GM20431 (cell line): ENCODE measurements around the gene PNMA1.

ENCODE experiments used
- in situ Hi-C: fragments of 300-500 bp; cut with MseI, MboI; formaldehyde crosslinking; loops from one replicate; pipeline ENCODE4 v1.15.0; 2020; ENCODE audit warnings: low sequenced_read_pairs; ENCODE audit not compliant: unreplicated experiment

Gene PNMA1

DNA sequence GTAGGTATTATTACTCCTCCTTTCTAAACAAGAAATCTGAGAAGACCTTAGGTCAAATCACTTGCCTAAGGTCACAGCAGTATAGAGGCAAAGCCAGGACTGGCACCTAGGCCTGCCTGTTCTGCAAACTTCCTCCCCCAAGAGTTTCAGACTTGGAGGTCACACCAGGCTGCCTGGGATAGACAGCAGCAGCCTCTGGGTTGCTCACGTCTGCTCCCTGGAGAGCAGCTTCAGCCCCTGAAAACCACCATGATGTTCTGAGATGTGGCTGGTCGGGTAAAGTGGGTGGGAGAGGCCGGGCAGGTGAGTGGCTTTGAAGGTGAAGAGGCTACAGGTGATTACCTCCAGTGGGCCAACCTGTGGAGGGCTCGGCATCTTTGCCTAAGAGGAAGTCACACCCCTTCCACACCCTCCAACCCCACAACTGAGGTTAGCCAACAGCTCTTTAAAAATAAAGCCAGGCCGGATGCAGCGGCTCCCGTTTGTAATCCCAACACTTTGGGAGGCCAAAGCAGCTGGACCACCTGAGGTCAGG, 37.0 kb upstream of the PNMA1 start:
- in situ Hi-C loops: no loop called here

DNA sequence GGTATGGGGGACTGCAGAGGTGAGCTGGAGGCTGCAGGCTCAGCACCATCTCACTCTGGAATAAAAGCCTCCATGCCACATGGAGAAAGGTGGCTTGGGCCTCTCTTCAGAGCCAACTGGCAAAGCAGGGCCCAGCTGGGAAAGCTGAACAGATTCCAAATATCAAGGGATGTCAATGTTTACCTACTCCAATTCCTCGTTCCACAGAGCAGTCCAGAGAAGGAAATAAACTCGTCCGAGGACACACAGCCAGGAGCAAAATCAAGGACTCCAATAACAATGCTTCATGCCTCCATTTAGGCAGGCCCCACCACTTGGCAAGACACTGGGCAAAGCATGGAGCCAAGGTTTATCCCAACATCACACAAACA, 36.3 kb upstream of the PNMA1 start:
- in situ Hi-C loops: no loop called here

DNA sequence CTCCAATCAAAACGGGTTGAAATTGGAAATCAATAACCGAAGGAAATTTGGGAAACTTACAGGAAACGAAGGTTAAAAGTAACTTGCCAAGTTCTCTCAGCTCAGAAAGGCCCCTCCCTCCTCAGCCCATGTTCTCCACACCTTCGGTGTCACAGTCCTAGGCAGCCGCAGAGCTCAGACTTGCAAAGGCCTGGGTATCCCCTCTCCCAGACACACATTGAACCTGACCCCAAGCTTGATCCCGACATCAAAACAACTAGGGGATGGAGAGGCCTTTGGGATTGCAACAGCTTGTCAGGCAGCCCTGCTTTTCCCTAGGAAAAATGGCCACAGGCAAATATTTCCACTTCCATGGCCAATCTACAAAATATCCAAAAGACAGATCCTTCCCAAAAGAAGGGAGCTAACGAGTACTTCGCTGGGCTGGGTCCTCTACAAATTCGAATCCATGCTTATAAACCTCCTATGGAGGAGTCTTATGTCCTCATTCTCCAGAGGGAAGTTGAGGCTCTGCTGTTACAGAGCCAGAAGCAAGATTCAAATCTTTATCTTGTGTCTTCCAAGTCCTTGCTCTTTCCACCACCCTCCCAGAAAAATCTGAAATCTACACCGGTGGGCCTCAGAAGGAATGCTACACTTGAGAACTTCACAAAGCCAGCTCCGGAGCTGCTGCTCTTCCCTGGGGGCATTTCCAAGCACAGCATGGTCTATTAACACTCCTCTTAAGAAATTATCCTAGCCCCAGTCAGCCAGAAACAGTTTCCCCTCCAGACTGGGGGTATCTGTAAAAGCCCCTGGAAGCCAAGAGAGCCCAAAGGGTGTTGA, 35.7 kb upstream of the PNMA1 start:
- in situ Hi-C loops: no loop called here

DNA sequence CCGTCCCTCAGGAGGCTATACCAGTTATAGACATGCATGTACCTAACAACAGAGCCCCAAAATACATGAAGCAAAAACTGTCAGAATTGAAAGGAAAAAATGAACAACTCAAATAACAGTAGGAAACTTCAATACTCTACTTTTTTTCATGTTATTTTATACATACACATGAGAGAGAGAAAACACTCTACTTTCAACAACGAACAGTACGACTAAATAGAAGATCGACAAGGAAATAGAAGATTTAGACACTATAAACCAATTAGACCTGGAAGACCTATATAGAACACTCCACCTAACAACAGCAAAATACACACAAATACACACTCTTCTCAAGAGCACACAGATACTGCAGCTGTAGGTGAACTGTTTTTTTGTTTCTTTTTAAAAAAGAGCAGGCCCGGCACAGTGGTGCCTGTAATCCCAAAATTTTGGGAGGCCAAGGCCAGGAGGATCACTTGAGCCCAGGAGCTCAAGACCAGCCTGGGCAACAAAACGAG, 34.7 kb upstream of the PNMA1 start:
- in situ Hi-C loops: no loop called here

DNA sequence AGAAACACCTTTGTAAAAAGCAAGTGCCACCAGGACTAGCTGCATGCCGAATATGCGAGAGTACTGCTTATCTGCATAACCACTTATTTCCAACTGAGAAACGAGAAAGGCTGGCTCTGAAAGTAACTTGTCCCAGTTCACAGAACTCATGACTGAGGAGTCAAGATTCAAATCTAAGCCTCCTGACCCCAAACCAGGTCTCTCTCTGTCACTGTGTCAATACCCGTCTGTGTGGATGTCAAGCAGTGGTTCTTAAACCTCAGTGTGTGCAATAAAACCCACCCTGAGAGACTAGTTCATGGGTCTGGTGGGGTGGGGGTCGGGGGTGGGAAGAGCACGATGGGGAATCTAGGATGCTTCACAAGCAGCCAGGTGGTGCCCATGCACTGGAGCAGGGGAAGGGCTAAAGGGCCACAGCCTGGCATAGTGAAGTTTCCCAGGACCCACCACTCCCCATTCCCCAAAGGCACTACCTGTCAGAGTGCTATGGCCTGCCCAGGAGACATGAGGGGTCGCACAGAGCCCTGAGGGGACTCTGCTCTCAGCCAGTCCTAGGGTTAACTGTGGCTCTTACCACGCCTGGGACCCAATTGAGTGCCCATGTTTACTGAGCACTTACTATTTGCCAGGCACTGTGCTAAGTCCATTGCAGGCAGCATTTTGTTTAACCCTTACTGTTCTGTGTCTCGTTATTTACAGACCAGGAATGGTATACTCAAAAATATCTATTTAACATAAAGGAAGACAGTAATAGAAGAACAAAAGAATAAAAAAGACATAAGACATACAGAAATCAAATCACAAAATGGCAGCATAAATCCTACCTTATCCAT, 33.4 kb upstream of the PNMA1 start:
- in situ Hi-C loops: no loop called here

DNA sequence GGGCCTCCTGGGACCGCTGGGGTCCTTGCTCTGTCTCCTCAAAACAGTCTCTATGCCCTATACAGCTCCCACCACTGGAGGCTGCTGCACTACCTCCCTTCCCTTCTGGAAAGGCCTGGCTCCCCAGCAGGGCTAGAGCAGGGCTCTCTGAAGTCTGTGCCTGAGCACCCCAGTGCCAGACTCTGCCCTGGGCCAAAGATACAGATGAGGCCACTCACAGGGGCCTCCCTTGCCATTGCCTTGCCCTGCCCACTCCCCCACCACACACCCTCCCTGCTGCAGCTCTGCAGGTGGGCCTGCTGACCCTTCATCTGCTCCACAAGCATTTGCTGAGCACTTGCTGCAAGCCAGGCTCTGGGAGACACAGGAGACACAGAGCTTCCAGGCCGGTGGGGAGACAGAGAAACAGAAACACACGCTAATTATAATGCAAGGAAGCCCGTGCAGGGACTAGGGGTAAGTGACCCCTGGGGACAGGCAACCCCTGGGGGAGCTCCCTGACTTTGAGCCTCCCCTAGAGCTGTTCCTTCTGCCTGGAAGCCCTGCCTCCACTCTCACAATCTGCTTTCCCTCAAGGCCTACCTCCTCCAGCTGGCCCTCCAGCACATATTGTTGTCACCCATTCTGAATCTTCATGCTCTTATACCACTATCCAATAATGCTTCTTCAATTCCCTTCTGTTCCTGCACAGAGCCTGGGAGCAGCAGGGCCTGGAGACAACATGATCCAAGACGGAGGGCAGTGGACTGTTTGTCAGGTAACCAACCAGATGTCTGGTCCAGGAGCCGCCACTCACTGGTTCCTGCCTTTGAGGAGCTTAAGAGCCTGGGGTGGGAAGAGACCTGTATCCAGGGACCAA, 32.6 kb upstream of the PNMA1 start:
- in situ Hi-C loops: no loop called here

DNA sequence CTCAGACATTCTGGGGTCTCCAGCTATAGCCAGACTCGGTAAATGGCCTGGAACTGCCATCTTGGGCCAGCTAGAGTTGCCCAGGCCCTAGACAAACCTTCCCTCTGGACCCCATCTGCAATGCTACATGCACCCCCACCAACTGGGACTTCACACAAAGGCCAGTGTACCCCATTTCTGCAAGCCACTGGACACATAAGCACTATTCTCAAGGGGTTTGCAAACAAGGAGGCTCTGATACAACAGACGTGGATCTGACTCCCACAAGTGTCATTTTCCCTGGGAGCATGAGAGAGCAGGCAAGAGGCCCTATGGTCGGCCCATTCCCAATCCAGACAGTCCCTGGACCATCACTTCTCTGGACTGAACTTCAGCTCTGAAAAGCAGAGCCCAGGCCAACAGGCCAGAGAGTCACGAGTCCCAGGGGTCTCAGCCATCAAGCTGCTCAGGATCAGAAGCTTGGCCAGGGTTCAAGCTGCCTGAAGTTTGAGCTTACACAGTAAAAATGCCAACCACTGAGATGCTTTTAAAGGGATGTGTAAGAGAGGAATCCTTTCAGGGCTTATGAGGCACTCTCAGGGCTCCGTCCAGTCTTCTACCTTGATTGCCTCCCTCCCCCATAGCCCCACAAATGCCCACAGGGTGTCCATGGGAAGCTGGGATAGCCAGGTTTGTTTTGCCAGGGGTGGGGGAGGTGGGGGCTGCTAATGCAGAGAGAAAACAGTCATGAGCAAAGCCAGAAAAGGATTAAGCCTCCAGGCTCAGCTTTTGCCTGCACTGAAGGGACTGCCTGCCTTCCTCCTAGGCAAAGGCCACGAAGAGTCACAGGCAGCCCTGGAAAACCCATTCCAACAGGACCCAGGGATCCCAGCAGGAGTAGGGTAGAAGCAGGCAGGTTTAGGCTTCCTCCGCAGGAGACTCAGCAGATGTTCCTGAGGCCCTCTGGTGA, 31.7 kb upstream of the PNMA1 start:
- in situ Hi-C loops: no loop called here

DNA sequence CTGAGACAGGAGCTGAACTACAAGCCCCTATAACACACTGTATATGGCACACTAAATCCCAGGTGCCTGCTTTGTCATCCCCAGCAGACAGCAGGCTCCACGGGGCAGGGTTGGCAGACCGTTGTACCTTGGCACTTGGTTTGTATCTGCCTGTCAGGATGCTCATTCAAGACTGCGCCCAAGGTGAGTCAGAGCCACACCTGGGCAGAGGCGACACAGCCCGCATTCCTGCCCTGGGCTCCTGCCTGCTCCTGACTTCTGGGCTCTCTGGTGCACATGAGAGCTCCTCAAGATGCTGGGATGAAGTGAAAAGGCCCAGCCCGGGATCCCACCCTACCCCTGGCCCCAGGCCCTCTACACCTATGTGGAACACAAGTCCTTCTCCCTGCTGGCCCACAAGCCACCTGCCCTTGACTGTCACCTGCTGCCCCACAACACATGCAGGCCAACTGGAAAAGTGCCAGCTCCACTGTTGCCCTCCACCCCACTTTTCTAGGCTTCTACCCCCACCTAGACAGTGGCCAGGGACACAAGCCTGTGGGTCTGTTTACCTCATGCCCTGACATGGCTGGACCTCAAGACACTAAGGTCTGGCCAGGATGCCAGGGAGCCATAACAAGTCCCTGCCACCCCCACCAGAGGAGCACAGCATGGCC, 30.8 kb upstream of the PNMA1 start:
- in situ Hi-C loops: no loop called here

DNA sequence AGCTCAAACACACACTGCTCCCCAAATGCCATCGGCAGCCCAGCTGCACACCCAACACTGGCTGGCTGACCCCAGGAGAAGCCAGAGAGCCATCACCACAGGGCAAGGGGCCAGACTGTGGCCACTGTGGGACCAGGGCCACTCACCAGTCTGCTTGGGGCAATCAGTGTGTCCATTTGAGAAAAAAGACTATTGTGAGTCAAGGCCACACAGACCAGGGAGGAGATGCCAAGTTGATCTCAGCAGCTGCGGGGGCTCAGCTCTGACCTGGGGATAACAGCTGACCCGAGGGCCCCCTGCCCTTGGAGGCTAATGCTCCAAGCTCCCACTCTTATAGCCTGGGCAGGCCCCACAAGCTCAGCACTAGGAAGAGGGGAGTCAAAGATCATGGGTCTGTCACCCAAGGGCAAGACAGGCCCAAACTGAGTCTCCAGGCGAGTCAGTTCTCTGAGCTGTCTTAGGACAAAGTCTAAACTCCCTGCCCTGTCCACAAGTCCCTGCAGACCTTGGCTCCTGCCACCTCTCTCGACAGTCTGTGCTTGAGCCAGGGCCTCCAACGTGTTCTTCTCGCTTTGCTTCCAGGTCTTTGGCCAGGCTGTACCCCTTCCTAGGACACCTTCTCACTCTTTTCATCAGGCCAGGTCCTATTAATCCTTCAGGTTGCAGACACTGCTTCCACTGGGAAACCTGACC, 30.1 kb upstream of the PNMA1 start:
- in situ Hi-C loops: no loop called here

DNA sequence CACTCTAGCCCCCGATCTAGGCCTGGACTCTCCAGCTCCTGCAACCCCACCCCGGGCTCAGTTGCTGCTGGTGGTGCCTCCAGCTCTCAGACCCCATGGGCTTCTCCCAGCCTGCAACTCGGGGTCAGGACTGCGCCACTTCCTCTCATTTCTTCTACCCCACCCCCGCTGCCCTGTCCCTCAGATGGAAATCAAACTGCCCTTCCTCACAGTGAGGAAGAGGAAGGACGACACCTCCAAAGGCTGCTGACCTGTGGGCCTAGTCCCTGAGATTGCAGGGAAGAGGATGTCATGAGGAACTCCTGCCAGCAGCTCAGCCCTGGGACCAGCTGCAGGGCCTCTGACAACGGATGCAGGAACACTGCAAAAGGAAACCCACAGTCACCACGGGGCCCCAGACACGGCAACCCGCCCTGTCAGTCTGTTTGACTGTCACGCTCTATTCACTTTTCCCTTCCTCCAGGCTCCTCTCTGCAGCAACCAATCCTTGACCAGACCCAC, 29.3 kb upstream of the PNMA1 start:
- in situ Hi-C loops: no loop called here

DNA sequence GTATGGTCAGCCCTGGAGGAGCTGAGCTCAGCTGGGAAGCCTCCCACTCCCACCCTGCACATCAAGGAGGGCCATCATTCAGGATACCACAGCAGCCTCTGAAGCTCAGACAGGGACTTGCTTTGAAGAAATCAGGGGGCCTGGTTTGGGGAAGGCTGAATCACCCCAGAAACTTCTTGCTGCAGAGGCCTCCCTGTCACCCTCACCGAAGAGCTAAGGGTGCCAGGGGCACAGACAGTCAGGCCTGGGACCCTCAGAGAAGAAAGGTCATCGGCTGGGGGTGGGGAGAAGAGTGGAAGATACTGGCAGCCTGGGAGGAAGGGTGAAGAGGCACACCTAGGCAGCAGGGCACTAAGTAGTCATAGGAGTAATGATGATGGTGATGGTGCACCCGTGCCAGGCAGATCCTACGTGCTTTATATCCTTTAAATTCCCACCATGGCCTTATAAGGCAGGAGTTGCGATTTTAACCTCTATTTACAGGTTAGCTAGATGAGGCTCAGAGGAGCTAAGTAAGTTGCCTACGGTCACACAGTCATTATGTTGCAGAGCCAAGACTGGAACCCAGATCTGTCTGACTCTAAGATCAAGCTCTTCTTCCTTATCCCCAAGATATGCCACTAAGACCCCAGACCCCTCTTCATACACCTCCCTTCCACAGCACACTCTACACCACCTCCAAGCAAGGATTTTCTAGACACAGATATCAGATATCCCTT, 28.5 kb upstream of the PNMA1 start:
- in situ Hi-C loops: no loop called here

DNA sequence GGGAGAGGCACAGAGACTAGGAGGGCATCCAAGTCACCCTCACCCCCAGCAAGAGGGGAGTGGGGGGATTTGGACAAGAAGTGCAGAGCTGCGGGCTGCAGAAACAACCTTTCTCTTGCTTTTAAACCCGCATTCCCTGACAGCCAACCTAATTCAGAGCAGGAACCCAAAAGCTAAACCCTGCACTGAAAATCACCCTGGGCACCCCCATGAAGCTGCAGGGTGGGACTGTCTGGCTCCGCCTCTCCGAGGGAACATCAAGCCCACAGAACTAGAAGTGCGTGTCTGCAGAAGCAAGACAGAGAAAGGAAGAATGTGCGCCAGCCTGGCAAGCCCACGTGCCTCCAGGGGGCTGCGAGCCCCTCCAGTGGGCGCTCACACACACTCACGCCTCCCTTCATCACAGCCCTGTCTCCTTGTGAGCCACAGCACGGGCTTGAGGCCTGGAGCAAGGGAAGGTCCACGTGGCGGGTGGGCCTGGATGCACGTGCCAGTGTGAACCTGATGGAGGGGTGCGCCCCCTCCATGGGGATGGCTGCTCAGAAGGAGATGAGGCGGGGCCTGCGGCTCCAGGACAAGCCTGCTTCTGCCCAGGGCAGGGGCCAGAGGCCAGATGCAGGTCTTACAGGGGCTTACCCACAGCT, 27.8 kb upstream of the PNMA1 start:
- in situ Hi-C loops: no loop called here

DNA sequence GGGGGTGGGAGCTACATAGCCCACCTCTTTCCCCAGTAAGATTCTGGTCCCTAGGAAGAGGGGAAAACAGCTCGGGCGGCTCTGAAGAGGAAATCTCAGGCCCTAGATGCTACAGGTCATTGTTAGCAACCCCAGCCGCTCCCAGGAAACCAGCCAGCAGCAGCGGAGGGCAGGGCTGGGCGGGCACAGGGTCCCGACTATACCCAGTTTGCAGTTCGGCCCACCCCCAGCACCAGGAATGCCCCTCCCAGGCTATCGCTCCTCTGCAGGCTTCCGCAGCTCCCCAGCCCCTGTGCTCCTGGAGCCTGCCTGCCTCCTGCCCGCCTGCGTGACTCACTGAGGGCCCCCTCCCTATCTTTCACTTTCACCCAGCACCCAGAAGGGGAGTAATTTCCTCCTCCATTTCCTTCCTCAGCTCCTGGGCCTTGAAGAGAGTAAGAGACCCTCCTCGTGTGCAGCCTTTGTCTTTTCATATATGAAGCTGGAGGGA, 27.2 kb upstream of the PNMA1 start:
- in situ Hi-C loops: no loop called here

DNA sequence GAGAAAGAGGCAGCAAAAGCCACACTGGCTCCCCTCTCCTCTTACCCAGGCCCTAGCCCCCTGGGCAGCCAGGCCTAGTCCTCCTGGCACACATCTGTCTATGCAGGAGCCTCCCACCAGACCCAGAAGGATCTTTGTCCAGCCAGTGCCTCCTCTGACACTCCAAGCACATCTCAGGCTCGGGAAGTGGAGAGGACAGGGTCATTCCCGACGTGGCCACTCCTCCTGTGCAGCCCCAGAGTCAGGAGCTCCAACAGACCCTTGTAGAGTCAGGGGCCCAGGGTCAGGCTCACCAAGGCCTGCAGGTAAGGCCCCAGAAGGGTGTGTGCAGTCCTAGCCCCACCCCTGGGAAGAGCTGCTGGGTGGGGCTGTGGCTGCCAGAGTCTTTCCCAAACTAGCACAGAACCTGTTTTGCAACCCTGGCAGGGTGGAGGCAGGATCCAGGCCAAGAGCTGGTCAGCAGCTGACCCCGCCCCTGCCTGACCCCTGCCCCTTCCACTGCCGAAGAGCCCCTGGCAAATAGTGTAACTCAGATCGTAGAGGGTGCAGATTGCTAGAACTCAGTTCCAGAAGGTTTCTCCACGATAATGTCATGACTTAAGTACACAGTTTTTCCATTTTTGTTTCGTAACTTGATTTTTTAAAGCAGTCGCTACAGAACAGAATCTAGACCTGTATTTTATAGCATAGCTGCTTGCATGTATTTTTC, 26.6 kb upstream of the PNMA1 start:
- in situ Hi-C loops: no loop called here

DNA sequence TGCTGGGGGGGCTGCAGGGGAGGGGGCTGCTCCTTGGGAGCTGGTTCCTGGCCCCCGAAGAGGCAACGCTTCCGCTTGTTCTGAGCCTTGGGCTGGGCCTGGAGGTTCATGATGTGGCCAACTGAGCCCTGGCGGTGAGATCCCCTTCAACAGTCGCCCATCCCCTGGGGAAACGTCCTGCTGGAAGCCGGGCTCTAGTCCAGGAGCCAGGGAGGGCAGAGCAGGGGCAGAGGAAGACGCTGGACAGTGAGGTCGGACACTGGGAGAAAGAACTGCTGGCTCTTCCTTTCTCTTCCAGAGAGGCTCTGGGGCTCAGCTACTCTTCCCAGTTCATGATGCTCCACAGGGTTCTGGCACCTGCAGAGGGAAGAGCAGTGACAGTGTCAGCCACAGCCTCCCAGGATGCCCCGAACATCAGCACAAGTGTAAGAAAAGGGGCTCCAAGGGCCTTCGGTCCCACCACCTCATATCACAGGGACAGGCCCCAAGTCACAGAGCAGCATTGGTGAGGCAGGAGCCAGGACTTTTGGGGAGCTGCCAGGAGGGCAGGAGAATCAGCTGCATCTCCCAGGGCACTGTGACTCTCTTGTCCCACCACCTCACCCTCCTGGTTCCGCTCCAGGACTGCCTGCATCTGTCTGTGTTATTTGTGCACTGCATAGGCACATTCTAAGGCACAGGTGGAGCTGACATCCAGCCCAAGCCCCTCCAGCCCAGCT, 25.9 kb upstream of the PNMA1 start:
- in situ Hi-C loops: no loop called here
